GM12892 (cell line): ENCODE measurements around the gene MAGEA8.

ENCODE experiments used
- POLR2A ChIP-seq: IDR thresholded peaks from 2 replicates; pipeline ENCODE4 v1.6.1; 2011; ENCODE audit warnings: low read depth, low read length, control low read depth
- POLR2AphosphoS5 ChIP-seq: IDR thresholded peaks from 2 replicates; pipeline ENCODE4 v1.6.1; 2011; ENCODE audit warnings: low read depth, low read length, control low read depth
- TAF1 ChIP-seq: IDR thresholded peaks from 2 replicates; pipeline ENCODE4 v1.6.1; 2011; ENCODE audit warnings: low read depth, mild to moderate bottlenecking, control low read depth, low read length, borderline replicate concordance

- TF ChIP-seq POLR2A (no peak), TAF1 (no peak), POLR2AphosphoS5 (no peak)
Observed at GRCh38 chrX:149845385-149845784, 35.6 kb upstream of the MAGEA8 start.
